SK-N-DZ (cell line): ENCODE measurements around the gene PSMD5.

Source experiments
- DNase-seq: peaks from one replicate; pipeline ENCODE4 v3.0.0-alpha.2; 2015; ENCODE audit warnings: low spot score

The PSMD5 gene

GRCh38 chr9:120855827-120856670, 13.3 kb upstream of the PSMD5 start:
- no peak for DNase-seq

DNA sequence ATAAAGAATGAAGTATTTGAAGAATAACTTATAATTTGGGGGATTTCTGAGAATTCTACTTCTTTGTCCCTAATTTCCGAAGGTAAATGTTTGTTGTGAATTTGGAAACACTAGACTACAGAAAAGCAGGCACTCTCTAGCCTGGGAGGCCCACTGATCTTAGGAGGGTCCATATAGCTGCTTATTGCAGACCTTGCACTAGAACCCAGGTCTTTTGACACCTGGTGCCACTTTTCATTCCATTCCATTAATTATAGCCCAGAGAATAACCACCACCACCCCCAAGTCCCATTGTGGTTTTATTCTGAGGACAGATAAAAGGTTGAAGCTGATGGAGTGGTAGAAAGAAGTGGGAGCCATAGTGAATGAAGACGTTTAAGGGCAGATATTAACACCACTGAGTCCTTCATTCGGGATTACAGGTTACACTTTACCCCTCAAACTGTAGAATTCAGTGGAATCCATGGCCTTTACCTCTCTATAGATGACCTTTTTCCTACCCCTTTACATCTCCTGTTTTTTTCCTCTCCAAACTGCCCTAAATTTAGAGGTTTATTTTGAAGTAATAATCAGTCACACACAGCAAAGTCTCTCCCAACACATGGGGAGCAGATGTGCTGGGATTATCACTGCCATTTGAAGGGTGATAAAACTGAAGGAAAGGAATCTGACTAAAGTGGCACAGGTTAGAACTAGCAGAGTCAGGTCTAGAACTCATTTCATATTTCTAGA, 12.0 kb upstream of the PSMD5 start:
- no peak for DNase-seq

GRCh38 chr9:120853198-120853597, 10.5 kb upstream of the PSMD5 start:
- no peak for DNase-seq

DNA sequence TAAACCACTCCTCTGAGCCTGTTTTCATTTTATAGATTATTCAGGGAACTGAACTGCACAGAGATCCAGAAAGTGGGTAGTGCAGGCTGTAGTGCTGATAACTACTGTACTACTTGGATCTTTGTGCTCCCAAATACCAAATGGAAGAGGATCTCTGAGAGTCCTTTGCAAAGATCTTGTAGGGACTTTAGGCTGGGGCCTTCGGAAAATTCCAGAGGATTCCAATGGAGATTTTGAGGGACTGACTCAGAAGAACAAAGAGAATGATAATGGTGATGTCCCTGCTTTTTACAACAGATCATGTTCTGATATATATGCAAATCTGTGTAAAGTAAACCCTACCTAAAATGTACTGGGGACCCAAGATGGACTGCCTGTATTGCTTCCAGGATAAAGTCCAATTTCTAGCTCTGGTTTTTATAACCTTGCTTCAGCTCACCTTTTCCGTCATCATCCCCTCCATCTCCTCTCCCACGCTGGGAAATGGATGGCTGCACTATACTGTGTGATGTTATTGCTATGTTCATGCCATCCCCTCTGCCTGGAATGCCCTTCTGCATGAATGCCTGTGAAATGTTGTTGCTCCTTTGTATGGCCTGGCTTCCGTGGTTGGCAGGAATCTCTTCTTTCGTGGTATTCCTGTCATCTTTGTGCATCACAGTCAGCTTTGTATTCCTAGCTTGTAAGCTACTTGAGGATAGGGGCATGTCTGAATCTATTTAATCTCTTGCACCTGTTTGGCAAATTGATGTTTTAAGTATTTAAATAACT, 9.7 kb upstream of the PSMD5 start:
- no peak for DNase-seq

DNA sequence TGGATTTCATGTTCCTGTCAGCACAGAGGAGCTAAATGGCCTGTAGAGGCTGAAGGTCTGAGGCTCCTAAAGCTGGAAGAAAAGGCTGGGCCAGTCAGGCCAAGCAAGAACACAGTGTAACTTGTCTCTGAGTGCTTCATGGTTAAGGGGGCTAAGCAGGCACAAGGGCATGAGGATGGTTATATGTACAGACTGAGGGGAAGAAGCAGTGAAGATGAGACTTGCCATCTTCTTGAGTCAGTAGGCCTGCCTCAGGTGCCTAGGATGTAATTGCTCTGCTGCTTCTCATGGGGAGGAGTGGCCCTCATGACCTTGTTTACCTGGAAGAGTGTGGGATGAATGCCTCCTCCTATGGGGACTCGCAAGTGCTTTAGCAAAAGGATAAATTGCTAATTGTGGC, 8.7 kb upstream of the PSMD5 start:
- no peak for DNase-seq

GRCh38 chr9:120850315-120850714, 7.6 kb upstream of the PSMD5 start:
- DNase-seq, result no peak

DNA sequence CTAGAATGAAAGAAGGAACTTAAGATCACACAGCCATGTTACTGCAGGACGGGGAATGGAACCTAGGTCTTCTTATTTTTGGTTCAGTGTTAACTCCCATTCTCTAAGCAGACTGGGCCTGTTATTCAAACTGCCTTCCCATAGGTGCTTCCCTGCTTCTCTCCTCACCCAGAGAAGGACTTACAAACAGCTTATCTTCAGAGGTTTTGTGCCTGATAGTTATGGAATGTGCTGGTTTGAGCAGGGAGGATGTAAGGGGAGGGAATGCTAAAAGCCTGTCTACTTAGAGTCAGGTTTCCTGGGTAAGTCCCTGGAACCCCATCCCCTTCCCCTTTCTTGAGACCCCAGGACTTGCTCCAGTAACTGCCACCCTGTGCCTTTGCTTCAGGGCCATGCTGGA, 4.2 kb upstream of the PSMD5 start:
- DNase-seq, result no peak

DNA sequence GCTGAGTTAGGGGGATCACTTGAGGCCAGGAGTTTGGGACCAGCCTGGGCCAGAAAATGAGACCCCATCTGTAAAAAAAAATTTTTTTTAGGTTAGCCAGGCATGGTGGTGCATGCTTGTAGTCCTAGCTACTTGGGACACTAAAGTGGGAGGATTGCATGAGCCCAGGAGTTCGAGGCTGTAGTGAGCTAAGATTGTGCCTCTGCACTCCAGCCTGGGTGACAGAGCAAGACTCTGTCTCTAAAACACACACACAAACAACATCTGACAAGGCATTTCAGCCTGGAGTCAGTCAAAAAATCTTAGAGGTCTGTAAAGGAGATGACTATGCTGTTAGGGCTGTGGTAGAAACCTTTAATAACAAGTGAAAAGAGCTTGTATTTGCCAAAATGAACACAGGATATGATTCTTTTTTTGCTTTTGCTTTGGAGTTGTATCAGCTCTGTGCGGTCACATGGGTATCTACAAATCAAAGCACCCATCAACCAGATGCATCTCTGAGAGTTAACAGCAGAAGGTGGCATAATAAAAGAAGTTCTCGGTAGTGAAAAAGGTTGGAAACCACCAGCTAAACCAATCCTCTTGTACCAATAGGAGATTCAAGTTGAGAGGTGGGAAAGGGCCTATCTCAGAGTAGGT, 3.6 kb upstream of the PSMD5 start:
- no peak for DNase-seq

DNA sequence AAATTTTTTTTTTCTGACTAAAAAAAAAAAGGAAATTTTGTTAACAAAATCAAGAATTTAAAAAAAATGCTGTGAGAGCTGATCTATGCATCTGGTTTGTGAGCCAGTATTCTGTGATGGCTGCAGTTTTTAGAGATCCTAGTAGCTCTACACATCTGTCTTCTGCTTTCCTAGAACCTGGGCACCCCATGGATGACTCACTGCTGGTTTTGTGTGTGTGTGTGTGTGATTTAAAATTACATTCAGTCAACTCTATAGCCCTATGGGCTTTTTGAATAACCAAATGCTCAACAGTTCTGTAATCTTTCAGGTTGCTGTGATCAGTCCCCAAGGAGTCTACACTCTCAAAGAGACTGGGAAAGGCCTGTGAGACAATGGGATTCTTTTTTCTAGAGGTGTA, 2.5 kb upstream of the PSMD5 start:
- DNase-seq, result no peak

GRCh38 chr9:120841930-120842684, 615 bp downstream of the PSMD5 start:
- DNase-seq, result no peak

- DNase-seq, result no peak
These were observed 3.6 kb downstream of the PSMD5 start for GRCh38 chr9:120839146-120839545.

DNA sequence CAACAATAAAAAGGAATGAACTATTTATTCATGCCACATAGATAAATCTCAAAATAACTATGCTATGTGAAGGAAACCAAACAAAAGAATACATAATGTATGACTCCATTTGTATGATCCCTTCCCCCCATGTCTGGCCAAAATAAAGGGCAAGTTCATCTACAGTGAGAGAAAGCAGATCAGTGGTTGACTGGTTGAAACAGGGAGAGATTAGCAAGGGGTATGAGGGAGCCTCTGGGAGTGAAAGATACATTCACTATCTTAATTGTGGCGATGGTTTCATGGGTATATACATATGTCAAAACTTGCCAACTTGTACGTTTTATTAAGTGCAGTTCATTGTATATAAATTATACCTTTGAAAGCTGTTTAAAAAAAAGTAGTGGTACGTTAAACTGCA, 4.8 kb downstream of the PSMD5 start:
- no peak for DNase-seq

- no peak for DNase-seq
These were observed 9.4 kb downstream of the PSMD5 start for GRCh38 chr9:120833325-120833724.

- DNase-seq, result no peak
These were observed 9.9 kb downstream of the PSMD5 start for GRCh38 chr9:120832807-120833206.

DNA sequence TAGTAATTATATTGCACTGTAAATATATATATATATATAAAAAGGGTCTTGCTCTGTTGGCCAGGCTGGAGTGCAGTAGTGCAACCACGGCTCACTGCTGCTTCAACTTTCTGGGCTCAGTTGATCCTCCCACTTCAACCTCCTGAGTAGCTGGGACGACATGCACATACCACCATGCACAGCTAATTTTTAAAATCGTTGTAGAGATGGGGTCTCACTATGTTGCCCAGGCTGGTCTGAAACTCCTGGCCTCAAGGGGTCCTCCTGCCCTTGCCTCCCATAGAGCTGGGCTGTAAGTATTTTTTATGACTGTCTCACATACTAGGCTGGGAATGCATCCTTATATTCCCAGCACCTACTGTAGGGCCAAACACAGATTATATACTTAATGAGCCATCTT, 11.9 kb downstream of the PSMD5 start:
- no peak for DNase-seq

DNA sequence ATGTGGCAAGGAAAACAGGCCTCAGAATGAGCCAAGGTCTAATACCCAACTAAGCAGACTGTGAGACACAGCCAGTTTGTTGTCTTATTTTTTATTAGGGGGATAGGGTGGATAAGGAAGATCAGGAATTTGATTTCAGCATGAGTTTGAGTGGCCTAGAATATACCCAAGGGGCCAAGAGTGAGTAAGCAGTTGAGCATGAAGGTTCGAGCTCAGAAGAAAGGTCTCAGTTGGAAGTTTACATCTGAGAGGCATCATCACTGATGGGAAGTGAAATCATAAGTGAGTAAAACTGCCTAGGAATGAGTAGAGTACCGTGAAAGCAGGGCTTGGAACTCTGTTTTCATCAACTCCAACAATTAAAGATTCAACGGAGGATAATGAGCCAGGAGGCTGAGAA, 12.6 kb downstream of the PSMD5 start:
- no peak for DNase-seq

GRCh38 chr9:120829650-120830049, 13.1 kb downstream of the PSMD5 start:
- no peak for DNase-seq

- DNase-seq, result no peak
These were observed 22.6 kb downstream of the PSMD5 start for GRCh38 chr9:120820095-120820494.

DNA sequence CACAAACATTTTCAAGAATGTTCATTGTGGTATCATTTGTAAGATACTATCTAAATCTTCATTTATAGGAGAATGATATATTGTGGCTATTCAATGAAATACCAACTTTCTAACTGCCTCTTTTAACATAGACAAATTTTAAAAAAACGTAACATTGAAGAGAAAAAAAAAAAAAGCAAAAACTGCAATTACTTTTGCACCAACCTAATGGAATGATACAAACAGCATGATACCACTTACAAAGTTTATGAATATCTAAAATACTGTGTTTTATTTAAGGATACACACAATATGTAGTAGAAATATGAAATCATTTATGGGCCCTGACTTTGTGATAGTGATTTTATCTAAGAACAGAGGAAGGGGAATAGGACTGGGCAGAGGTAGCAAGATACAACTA, 24.1 kb downstream of the PSMD5 start:
- DNase-seq, result no peak

- no peak for DNase-seq
These were observed 27.6 kb downstream of the PSMD5 start for GRCh38 chr9:120815075-120815474.

GRCh38 chr9:120808931-120809330, 33.8 kb downstream of the PSMD5 start:
- no peak for DNase-seq
